HepG2 (cell line): ENCODE measurements around the gene WWC1. TPM values are rescaled to one million over a fixed set of nuclear protein-coding genes. Genes with fewer than 3 reads are reported as not detected.

ENCODE experiments used
- ATAC-seq: fragments of 200-7000 bp; cut with Tn5 transposase; 3 replicates; pipeline ENCODE4 v1.9.1; 2020; ENCODE audit warnings: mild to moderate bottlenecking, moderate library complexity
- BruUV-seq: library from RNA; stranded (reverse); fragments of 400-500 nt; replicated peaks from 2 replicates; lab custom pipeline; 2021; lab: Mats Ljungman, UMichigan
- CTCF ChIA-PET: fragments of 300-600 bp; formaldehyde crosslinking; extraction: SDS; loops from one replicate; lab custom pipeline; 2021; ENCODE audit warnings: low total read pairs, inconsistent platforms, low intra/inter-chr PET ratio; lab: Yijun Ruan, JAX
- POLR2A ChIA-PET: fragments of 350-600 bp; sonication (Branson Sonifier 250); formaldehyde crosslinking; loops from one replicate; lab custom pipeline; 2020; ENCODE audit warnings: antibody characterized with exemption, inconsistent platforms; lab: Yijun Ruan, JAX
- DNase-seq: peaks from one replicate; pipeline ENCODE4 v3.0.0-alpha.2; 2015; ENCODE audit warnings: low spot score
- FAIRE-seq: peaks from 3 replicates; lab custom pipeline; 2011; peaks lifted over from hg19 to GRCh38; lab: Jason Lieb, UNC
- H2AFZ ChIP-seq: one replicate; pipeline ENCODE4 v1.6.1; 2011; ENCODE audit warnings: low read length, inconsistent platforms
- H3K27ac ChIP-seq: fragments of 300-600 bp; 3 replicates; pipeline ENCODE4 v1.8.0; 2011; ENCODE audit warnings: mixed run types, mild to moderate bottlenecking, mixed read lengths, low read length, inconsistent platforms; ENCODE audit not compliant: insufficient read depth; ENCODE audit errors: extremely low read length
- H3K27me3 ChIP-seq, 2 experiments: fragments of 200-600 bp in 1 of 2; 2 replicates in 1 of 2; 3 replicates in 1 of 2; pipeline versions ENCODE4 v1.6.0 to v1.8.0; 2011; ENCODE audit warnings: low read length in 2 of 2, mild to moderate bottlenecking in 2 of 2, moderate library complexity in 2 of 2, inconsistent platforms in 1 of 2; ENCODE audit not compliant: insufficient read depth in 2 of 2, control insufficient read depth in 1 of 2
- H3K36me3 ChIP-seq, 2 experiments: fragments of 200-600 bp in 1 of 2; replicated peaks in 1 of 2; 2 replicates in 1 of 2; 3 replicates in 1 of 2; pipeline versions ENCODE4 v1.5.1 to v1.8.0; 2011; ENCODE audit warnings: low read length in 2 of 2, inconsistent platforms in 1 of 2; ENCODE audit not compliant: insufficient read depth in 2 of 2, control insufficient read depth in 1 of 2
- H3K4me1 ChIP-seq: 2 replicates; pipeline ENCODE4 v1.5.1; 2012; ENCODE audit warnings: low read length, inconsistent platforms; ENCODE audit not compliant: insufficient read depth
- H3K4me2 ChIP-seq: 2 replicates; pipeline ENCODE4 v1.6.0; 2011; ENCODE audit warnings: low read depth, low read length, inconsistent platforms
- H3K4me3 ChIP-seq, 3 experiments: fragments of 200-600 bp in 1 of 3; sonication (generic), shearing (Covaris generic) in 1 of 3; replicated peaks in 1 of 3; 2 replicates each; pipeline ENCODE4 v1.5.1; 2011 to 2016; ENCODE audit warnings: low read length in 3 of 3, inconsistent platforms in 2 of 3, low read depth in 2 of 3, mild to moderate bottlenecking in 2 of 3, control low read depth in 1 of 3, mixed read lengths in 1 of 3; ENCODE audit not compliant: insufficient read depth in 1 of 3
- H3K79me2 ChIP-seq: one replicate; pipeline ENCODE4 v1.6.1; 2011; ENCODE audit warnings: low read length, inconsistent platforms; ENCODE audit not compliant: insufficient read depth
- H3K9ac ChIP-seq: 2 replicates; pipeline ENCODE4 v1.6.0; 2011; ENCODE audit warnings: mild to moderate bottlenecking, low read depth, low read length, inconsistent platforms; ENCODE audit not compliant: insufficient read depth
- H3K9me3 ChIP-seq: 2 replicates; pipeline ENCODE4 v1.5.1; 2012; ENCODE audit warnings: mild to moderate bottlenecking, low read length
- H4K20me1 ChIP-seq: 2 replicates; pipeline ENCODE4 v1.6.0; 2011; ENCODE audit warnings: inconsistent platforms, mild to moderate bottlenecking, low read length, moderate library complexity; ENCODE audit not compliant: insufficient read depth
- FOXO1 ChIP-seq: sonication (generic); formaldehyde crosslinking; IDR thresholded peaks from 2 replicates; pipeline ENCODE4 v1.4.0; 2020; ENCODE audit warnings: missing genetic modification reagents
- GABPA ChIP-seq, 2 experiments: IDR thresholded peaks; 2 replicates each; pipeline ENCODE4 v1.6.1; 2011 to 2016; ENCODE audit warnings: low read depth in 2 of 2, low read length in 1 of 2, missing biosample characterization in 1 of 2, missing genetic modification characterization in 1 of 2
- HCFC1 ChIP-seq: fragments of 150-350 bp; IDR thresholded peaks from 2 replicates; pipeline ENCODE4 v1.6.1; 2014; ENCODE audit warnings: low read depth, low read length
- HIC2 ChIP-seq: sonication (generic); formaldehyde crosslinking; IDR thresholded peaks from 2 replicates; pipeline ENCODE4 v1.9.0; 2022; ENCODE audit warnings: low read depth, missing genetic modification reagents
- KLF13 ChIP-seq: sonication (generic); formaldehyde crosslinking; IDR thresholded peaks from 2 replicates; pipeline ENCODE4 v1.4.0; 2020; ENCODE audit warnings: mild to moderate bottlenecking, missing genetic modification reagents
- SAP130 ChIP-seq: IDR thresholded peaks from 2 replicates; pipeline ENCODE4 v1.6.1; 2016; ENCODE audit warnings: low read depth
- SIN3B ChIP-seq: fragments of 150-350 bp; IDR thresholded peaks from 2 replicates; pipeline ENCODE4 v1.6.1; 2014; ENCODE audit warnings: low read length
- SMARCE1 ChIP-seq: fragments of 450-650 bp; IDR thresholded peaks from 2 replicates; pipeline ENCODE4 v1.6.1; 2017; ENCODE audit warnings: borderline replicate concordance
- SOX13 ChIP-seq, 3 experiments: fragments of 450-650 bp in 1 of 3; sonication (generic) in 1 of 3; formaldehyde crosslinking in 1 of 3; IDR thresholded peaks in 2 of 3; conservative IDR thresholded peaks in 1 of 3; 2 replicates each; pipeline versions ENCODE4 v1.5.0 to v1.6.1; 2016 to 2020; ENCODE audit warnings: antibody characterized with exemption in 1 of 3, mild to moderate bottlenecking in 1 of 3, missing compliant biosample characterization in 1 of 3, missing genetic modification reagents in 1 of 3, moderate library complexity in 1 of 3
- SYNCRIP ChIP-seq: fragments of 200-400 bp; formaldehyde crosslinking; IDR thresholded peaks from 2 replicates; pipeline ENCODE4 v1.6.1; 2018; ENCODE audit warnings: mild to moderate bottlenecking, low read depth, low read length; ENCODE audit not compliant: insufficient read depth
- TBX2 ChIP-seq: sonication (generic); formaldehyde crosslinking; IDR thresholded peaks from 2 replicates; pipeline ENCODE4 v1.5.0; 2020; ENCODE audit warnings: missing genetic modification reagents, mild to moderate bottlenecking, borderline replicate concordance
- ZFP1 ChIP-seq: IDR thresholded peaks from 2 replicates; pipeline ENCODE4 v1.6.1; 2016
- ZMYM2 ChIP-seq: sonication (generic); formaldehyde crosslinking; IDR thresholded peaks from 2 replicates; pipeline ENCODE4 v1.8.0; 2022; ENCODE audit warnings: mild to moderate bottlenecking, missing genetic modification reagents
- ZNF138 ChIP-seq: sonication (generic); formaldehyde crosslinking; IDR thresholded peaks from 2 replicates; pipeline ENCODE4 v1.5.0; 2020; ENCODE audit warnings: mild to moderate bottlenecking, low read depth, missing genetic modification reagents
- ZNF275 ChIP-seq: sonication (generic); formaldehyde crosslinking; IDR thresholded peaks from 2 replicates; pipeline ENCODE4 v1.8.0; 2022; ENCODE audit warnings: missing genetic modification reagents, mild to moderate bottlenecking, inconsistent platforms, borderline replicate concordance
- ZNF333 ChIP-seq: sonication (generic); formaldehyde crosslinking; IDR thresholded peaks from 2 replicates; pipeline ENCODE4 v1.4.0; 2020; ENCODE audit warnings: mild to moderate bottlenecking, missing genetic modification reagents, borderline replicate concordance
- ZNF777 ChIP-seq: sonication (generic); formaldehyde crosslinking; IDR thresholded peaks from 2 replicates; pipeline ENCODE4 v1.4.0; 2020; ENCODE audit warnings: missing genetic modification reagents
- WGBS: methylation state at CpG from one replicate; pipeline ENCODE4 v1.1.6; 2017; ENCODE audit warnings: low lambda C conversion rate; 5-methylcytosine and 5-hydroxymethylcytosine counted together
- in situ Hi-C: cut with HindIII; loops from 2 replicates; pipeline ENCODE4 v1.10.0; 2017; ENCODE audit warnings: low pct_unique_long_range_greater_than_20kb; ENCODE audit not compliant: extremely low pct_ligation_motif_present
- intact Hi-C: fragments of 100-400 bp; cut with micrococcal nuclease; formaldehyde crosslinking; loops from one replicate; pipeline ENCODE4 v1.10.0; 2022; ENCODE audit not compliant: unreplicated experiment
- polyA plus RNA-seq, 8 experiments: library from polyadenylated mRNA; depleted of rRNA in 3 of 8; stranded (reverse) in 7 of 8; unstranded in 1 of 8; fragments of >200 nt; fragmentation: Illumina TruSeq in 4 of 8; extraction: Trizol in 4 of 8; gene quantifications; 2 replicates each; pipeline versions ENCODE4 v1.2.1 to v1.2.3, GENCODE V29; 2011 to 2016; ENCODE audit warnings: low read depth in 4 of 8, missing spikeins in 1 of 8, mixed read lengths in 1 of 8; ENCODE audit not compliant: insufficient read depth in 1 of 8
- total RNA-seq, 5 experiments: library from RNA; depleted of rRNA; stranded (reverse); fragments of >200 nt; fragmentation: Illumina TruSeq; extraction: Trizol; gene quantifications; 2 replicates each; pipeline ENCODE4 v1.2.3, GENCODE V29; 2016; ENCODE audit warnings: low read depth in 1 of 5

The WWC1 gene
- total and polyA plus RNA-seq, 2 of the 13 experiments (the other 11 are each of a cell fraction or from before 2014, with no cell fraction given) = 8.3 to 17.9 TPM

GRCh38 chr5:168426007-168426863, 134.8 kb downstream of the WWC1 start:
- no peak overlapping the region for H3K27ac ChIP-seq
- in situ Hi-C loops = no loop called here
- H3K9ac ChIP-seq = no peak overlapping the region
- TF ChIP-seq TBX2 (no peak), ZMYM2 (no peak), ZNF138 (no peak), SIN3B (no peak), SMARCE1 (no peak), SAP130 (CRISPR knock-in tag) (no peak), ZNF333 (CRISPR knock-in tag) (no peak), SOX13 (IDR thresholded peaks at IDR 0.05) (no peak), SOX13 (CRISPR knock-in tag; conservative IDR thresholded peaks at IDR 0.05 in 1 of 2, IDR thresholded peaks at IDR 0.05 in 1 of 2) (no peak), ZNF275 (CRISPR knock-in tag) (no peak), FOXO1 (no peak), GABPA (IDR thresholded peaks at IDR 0.05; ENCODE audit: low read depth, low read length) (no peak), GABPA (CRISPR knock-in tag; IDR thresholded peaks at IDR 0.05; ENCODE audit: low read depth) (no peak), ZFP1 (CRISPR knock-in tag) (no peak), ZNF777 (no peak), HIC2 (CRISPR knock-in tag) (no peak), HCFC1 (no peak), KLF13 (no peak), SYNCRIP (no peak)
- H3K4me1 ChIP-seq = peaks cover 25% of the 10 kb centered on the region
- FAIRE-seq (no peak), ATAC-seq (no peak), DNase-seq (no peak)
- BruUV-seq = no TSS peak
- H3K9me3 ChIP-seq = no peaks in the 10 kb centered on the region
- no peak overlapping the region for H3K4me3 ChIP-seq
- POLR2A ChIA-PET = no interaction called here
- H4K20me1 ChIP-seq = no peaks in the 10 kb centered on the region
- WGBS = 97% methylated on average over 14 of the region's 17 CpGs
- H2AFZ ChIP-seq = no peak overlapping the region
- intact Hi-C loops = no loop called here
- no peaks in the 10 kb centered on the region for H3K27me3 ChIP-seq
- H3K79me2 ChIP-seq = no peaks in the 10 kb centered on the region
- H3K4me2 ChIP-seq = no peak overlapping the region
- CTCF ChIA-PET = no interaction called here
- H3K36me3 ChIP-seq = peaks cover 7 to 27% of the 10 kb centered on the region in 2 experiments; a peak in 4 of 5 replicates
